Spleen (tissue), 7 donors: ENCODE measurements around the gene PTPN13.

ENCODE experiments used
- CTCF ChIP-seq, 11 experiments: fragments of 200-600 bp in 7 of 11; fragments of 450-650 bp in 4 of 11; sonication (generic) in 4 of 11; IDR thresholded peaks in 8 of 11; conservative IDR thresholded peaks in 3 of 11; 1 replicate in 7 of 11; 2 replicates in 4 of 11; pipeline versions ENCODE4 v1.4.0 to v1.8.0; 2016 to 2021; ENCODE audit warnings: antibody characterized with exemption in 11 of 11, inconsistent platforms in 4 of 11, mild to moderate bottlenecking in 1 of 11
- POLR2A ChIP-seq, 3 donors: fragments of 450-650 bp; IDR thresholded peaks; one replicate each; pipeline ENCODE4 v1.5.1; 2017; ENCODE audit warnings: antibody characterized with exemption in 3 of 3, mild to moderate bottlenecking in 1 of 3
- POLR2AphosphoS5 ChIP-seq, 3 donors: sonication (generic); formaldehyde crosslinking; IDR thresholded peaks; one replicate each; pipeline ENCODE4 v1.5.1; 2017; ENCODE audit warnings: antibody characterized with exemption in 3 of 3
- donor health status: DM: no; HTN: no; CAD: no; lungs with moderate emphysema.
- donor health status: DM: no; HTN: no; CAD: no.
- donor health status: DM: no; HTN: no; CAD: no.

GRCh38 chr4:86556791-86557415, 37.2 kb upstream of the PTPN13 start:
- TF ChIP-seq CTCF (IDR thresholded peaks at IDR 0.05 in 8 of 11, conservative IDR thresholded peaks at IDR 0.05 in 3 of 11): no peak
- TF ChIP-seq POLR2AphosphoS5 (IDR thresholded peaks at IDR 0.05): no peak
- no peak for TF ChIP-seq POLR2A (IDR thresholded peaks at IDR 0.05)
